C1 segment of cervical spinal cord (tissue), 14 donors: Measurements from ENCODE around the gene ARHGEF4.

Experiments
- DNase-seq, 14 donors: peaks; one replicate each; lab custom pipeline; 2025; lab: John Stamatoyannopoulos, UW

The ARHGEF4 gene, protein sequence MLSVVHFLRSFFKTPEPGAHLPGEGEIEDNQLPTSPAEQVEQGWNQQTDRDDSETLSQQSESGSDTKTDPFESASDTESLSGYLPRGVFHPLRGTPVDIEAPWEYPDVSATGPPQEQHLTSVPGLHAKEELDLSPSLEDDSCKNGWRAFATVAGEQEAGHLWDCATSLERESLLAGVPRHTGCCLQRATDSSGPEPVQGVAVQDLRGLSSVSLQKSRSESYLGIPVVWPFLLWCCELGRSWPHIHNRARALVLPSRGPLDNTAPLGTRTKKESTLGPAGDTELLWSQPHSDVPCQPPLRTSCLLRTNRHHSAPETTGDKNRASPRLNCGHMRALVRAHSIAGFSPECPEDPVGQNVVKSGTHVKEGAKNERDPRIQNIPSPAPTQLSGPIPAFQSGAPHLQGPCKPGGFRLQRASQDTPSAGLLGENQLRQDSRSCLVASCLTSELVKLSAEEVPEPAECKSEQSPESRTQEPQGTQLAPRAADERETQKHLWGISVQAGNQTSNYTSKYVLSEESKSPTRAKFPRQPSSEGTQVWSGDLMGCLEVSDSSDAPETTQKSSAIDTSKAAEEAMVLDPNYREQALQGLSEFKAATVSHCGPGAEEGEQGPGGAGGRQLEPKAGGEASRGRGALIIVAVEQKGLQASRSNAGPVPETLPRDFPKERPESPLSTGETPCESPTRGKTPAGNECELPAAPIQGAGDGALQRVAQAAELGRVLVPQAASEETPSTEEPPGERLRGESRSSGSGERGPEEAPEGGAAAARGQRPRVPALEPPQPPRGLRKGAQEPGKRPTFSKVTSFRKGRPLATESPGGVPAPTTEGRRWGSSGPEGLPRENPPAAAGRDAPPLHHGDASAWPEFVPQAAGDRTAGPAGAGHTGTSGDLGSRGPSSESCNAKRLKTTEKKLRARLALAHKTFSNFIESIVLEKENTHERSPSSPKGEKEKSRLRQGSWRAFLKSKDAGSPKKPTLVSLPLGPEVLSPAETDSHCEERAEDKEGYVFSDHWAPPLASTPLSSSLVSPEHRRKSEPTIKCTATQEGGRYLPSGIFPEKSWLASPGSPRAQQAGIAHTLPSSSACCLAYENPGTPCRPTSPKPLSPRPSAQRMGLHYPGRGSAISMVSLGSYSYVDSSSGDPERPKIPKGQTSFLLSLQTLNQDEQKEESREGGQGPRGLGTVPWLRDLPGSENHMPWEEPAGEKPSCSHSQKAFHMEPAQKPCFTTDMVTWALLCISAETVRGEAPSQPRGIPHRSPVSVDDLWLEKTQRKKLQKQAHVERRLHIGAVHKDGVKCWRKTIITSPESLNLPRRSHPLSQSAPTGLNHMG (N-terminal part only)

DNA sequence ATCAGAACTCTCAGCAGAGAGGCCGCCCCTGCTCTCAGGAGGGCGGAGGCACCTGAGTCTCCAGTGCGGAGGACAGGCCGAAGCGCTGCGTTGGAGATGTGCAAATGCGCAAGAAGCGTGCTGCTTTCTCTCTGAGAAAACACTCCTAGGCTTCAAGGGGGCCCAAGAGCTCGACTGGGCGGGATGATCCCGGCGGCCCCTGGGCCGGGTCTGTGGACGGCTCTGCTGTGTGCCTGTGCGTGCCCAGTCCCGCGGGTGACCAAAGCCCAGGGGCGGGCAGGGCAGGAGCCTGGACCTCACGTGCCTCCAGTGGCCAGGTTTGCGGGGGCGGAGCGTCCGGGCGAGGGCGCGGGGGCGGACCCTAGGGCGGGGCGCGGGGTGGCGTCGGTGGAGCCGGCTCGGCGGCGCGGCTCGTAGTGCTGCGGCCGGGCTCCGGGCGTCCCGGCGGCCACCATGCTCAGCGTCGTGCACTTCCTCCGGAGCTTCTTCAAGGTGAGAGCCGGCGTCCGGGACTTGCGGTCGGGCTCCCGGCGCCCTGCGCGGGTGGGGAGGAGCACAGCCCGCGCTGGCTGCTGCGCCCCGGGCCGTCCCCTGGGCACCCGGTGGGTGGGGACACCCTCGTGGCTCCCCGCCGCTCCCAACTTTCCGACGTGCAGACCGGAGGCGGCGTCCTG, at the start of gene ARHGEF4:
TSS of gene ARHGEF4 (plus strand) at position 414 of the 674 bp plus-strand sequence. CDS start at position 454, 40 bp downstream.
- DNase-seq: peak in 8 of 14 donors; percentile 30 to 72 (median 62)

DNA sequence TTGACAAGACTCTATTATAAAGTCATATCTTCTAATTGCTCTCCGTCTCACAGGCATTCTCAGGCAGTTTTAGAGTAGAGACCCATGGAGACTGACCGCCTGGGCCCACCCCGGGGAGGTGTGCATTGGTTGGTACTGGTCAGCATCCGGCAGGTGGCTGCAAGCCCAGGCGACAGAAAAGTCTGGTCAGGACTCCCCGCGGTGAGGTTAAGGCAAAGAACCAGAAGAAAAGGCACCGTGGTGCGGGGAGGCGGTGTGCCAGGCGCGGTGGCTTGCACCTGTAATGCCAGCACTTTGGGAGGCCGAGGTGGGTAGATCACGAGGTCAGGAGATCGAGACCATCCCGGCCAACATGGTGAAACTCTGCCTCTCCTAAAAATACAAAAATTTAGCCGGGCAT, 48.9 kb upstream of the ARHGEF4 start:
- DNase-seq: no peak

DNA sequence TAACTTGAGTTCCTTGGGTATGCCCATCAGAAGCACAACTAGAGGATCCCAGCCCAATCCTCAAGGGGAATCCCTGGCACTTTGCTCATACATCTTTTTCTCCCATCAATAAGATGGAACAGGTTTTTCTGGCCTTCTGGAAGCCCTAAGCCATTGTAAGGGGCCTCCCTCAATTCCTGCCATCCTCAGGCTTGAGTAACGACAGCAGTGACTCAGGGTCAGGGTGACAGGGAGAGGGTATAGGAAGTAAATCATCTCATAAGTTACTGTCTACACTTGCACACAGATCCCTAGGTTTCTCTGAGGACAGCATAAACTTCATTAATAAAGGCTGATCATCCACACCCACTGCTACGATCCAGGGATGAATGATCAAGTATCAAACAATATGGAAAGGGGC, 46.4 kb upstream of the ARHGEF4 start:
- DNase-seq: no peak

DNA sequence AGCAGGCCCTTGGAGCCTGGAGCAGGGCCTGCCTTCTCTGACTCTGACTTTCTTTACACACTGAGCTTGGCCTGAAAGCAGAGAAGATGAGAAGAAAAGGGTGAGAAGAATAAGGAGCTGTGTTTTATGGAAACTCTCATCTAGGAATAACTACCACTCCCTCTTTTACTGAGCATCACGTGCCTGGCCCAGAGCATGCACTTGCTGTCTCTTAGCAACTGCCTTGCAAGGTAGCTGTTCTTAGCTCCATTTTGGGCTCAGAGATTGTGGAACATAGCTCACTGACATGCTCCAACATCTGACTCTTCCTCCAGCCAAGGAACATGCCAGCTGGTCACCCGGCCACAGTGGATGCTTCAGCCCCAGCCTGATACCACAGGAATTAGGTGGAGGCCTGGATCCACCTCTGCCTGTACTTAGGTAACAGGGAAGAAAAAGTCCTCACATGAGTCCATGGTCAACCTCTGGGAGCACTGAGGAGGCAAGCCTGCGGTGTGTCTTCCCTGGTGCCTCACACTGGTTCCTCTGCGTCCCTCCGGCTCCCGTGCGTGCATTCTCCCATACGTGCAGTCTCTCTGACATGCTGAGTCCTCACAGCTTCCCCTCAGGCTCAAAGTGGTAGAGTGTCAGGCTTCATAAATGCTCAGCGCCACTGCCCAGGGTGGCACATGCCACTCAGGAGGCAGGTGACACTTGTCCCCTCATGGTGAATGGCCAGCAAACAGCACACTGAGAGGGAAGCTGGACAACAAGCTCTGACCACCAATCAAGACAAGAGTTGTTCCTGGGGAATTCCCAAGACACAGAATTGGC, 45.7 kb upstream of the ARHGEF4 start:
- no peak for DNase-seq

DNA sequence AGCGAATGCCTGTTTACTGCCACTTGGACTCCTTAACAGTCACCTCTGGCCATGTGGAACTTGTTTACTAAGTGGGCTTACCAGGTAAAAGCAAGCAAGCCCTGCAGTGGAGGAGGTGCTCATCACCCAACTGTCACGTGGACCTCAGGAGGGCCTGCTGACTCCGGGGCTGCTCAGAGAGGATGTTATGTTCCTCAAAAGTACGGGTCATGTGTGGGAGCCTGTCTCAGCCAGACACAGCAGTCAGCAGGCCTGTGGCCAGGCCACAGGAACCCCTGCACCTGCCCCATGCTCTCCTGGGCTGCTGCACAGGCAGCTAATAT, 45.1 kb upstream of the ARHGEF4 start:
- DNase-seq: peak in 3 of 14 donors; percentile 17 to 28 (median 25)

DNA sequence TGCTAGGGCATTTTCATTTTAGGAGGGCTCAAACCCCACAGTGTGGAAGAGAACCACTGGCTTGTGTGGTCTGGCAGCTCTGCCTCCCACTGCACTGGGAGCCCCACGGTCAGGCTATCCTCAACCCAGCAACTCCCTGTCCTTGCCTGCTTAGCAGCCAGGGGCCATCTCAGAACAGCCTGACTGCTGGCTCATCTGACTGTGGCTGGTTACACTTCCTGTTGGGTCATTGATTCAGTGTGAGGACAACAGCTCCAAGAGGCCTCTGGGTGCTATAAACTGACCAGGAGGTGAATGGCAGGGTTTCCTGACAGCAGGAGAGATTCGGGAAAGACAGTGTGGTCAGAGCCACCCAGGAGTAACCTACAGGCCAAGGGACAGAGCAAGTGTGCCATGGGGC, 41.3 kb upstream of the ARHGEF4 start:
- DNase-seq: peak in 1 of 14 donors; percentile 8

DNA sequence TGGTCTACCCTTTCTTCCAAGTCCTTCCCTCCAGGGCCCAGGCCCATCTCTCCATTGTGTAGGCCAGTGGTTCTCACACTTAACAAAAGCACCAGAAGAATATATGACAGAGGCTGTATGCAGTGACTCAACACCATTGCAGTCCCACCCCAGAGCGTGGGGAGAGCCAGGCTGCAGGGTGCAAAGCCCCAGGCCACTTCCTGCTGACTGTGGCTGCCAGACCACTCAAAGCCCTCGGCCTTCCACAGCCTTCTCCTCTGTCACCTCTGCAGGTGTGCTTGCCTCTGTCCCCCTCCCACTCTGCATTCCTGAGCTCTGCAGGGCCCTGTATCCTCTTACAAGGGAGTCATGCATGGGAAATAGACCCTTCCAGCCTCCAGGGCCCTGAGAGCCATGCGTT, 40.4 kb upstream of the ARHGEF4 start:
- DNase-seq: no peak

DNA sequence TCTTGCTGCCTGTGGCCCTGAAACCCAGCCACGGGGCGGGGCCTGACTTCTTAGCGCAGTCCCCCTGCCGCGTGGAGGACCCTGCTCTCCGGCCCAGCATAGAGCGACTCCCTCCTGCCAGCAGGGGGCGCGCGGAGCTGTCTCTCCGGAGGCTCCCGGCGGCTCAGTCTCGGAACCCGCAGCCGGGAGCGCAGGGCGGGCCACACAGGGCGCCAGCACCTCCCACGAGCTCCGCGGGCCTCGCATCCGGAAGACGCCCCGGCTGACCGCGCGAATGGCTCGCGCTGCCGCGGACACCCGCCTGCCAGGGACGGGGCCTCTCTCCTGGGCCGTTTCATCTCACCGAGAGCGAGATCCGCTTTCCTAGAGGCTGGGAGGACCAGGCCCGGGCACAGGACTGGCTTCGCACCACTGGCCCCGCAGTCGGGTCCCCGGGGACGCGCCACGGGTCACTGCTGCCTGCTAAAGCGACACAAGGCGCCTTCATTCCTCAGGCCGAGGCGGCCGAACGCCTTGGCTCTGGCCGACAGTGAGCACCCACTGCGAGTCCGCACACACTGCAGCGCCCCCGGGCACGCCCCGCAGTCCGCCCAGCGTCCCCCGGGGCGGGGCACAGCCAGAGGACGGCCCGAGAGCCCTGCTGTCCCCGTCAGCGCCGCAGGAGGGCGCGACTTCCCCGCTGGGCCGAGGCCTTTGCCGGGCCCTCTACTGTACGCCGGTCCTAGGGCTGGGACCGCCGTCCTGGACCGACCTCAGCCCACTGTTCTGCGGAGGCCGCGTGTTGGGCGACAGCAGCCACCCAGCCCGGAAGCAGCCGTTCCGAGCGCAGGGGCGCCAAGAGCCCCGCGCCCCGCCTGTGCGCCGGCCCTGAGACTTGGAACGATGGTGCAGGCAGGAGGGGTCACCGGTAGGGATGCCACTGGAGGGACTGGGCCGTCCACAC, 39.0 kb upstream of the ARHGEF4 start:
- DNase-seq: peak; percentile 31 to 97 (median 87)

DNA sequence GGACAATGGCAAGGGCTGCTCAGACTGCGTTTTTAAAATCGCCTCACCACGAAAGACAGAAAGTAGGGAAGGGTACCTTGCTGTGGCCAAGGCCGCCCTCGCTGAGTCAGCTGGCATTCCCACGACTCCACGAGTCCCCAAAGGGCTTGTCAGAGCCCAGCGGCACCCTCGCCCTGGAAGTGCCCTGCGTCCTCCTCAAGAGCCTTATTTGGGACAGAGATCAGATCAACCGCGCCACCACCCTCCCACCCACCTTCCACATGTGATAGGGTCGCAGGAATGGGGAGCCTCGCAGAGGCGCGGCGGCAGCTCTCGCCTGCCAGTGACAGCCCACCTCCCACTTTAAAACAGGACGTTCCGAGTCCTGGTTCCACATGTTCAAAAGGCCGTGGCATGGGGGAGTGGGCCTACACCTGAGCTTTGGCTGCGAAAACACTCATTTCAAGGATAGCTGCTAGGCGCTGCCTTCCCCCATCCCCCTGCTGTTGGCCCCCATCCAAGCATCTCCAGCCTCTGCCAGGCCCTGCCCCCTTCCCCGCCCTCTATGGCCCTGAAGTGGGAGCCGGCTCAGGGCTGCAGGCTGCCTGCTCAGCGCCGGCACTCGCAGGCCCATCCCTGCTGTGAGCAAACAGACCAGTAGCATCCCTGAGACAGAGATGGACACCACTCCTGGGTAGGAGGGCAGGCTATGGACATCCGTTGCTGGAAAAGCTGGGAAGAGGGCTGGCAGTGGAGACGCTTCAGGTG, 38.1 kb upstream of the ARHGEF4 start:
- DNase-seq: peak in 8 of 14 donors; percentile 22 to 62 (median 46)

DNA sequence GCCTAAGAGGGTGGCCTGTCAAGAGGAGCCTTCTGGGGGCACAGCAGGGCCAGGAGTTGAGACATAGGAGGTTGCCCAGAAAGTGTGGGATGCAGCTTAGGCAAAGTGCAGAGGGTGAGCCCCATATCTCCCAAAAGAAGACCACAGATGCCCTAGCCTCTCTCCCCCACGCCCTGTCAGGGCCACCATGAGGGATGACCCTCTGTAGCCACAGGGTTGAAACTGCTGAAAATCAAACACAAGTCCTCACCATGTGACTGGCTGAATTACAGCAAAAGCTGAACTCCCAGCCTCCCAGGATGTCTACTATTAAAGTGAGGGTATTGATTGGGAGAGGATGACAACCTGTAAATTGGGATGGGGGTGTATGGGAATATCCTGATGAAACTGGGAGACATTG, 37.4 kb upstream of the ARHGEF4 start:
- DNase-seq: no peak

DNA sequence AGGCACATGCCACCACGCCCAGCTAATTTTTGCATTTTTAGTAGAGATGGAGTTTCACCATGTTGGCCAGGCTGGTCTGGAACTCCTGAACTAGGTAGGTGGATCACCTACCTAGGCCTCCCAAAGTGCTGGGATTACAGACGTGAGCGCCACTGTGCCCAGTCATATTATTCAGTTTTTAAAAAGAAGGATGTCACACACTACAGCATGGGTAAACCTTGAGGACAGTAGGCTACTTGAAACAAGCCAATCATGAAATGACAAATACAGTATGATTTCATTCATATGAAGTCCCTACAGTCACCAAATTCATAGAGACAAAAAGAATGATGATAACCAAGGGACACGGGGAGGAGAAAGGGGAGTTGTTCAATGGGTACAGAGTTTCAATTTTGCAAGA, 31.1 kb upstream of the ARHGEF4 start:
- DNase-seq: no peak

DNA sequence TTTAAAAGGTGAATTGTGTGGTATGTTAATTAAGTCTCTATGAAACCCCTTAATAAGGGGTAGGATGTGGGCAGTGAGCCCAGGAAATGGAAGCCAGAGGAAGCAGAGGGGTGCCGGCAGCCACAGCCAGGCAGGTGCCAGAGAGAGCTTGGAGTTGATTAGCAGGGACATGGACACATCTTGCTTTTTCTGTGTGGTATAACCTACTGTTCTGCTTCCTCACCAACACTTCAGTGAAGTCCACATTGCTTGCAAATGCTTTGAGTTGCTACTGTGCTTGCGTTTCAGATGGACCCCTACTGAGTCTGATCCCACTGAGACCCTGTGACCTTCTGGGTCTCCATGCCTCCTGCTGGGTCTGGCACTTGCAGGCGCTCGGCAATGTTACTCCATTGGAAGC, 30.3 kb upstream of the ARHGEF4 start:
- DNase-seq: no peak

DNA sequence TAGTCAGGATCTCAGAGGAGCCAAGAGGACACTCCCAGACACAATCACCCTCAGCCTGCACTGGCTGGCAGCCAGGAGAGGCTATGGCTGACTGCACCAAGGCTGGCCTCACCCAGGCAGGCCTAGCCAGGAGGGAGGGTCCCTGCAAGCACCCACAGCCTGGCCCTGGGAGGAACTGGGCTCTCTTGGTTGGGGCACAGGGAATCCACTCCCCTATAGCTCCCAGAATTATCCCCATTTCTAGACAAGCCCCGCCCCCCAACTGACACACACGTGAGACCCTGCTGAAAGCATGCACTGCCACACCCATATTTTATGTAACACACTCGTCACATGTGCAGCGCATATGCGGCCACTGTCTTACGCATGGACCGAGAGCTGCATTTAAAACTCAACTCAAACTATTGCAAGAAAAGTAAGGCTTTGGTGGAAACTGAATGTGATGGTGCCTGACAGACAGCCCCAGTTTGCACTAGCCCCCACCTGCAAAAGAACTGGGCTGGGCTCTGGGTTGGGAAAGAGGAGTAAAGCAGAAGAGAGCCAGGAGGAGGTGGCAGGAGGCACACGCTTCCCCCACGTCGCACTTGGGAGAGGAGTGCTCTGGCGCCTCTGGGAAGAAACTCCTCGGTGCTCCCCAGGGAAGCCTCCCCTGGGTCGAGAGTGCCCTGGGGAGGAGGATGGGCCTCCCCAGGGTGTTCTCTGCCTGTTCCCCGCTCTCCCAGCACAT, 28.9 kb upstream of the ARHGEF4 start:
- no peak for DNase-seq

DNA sequence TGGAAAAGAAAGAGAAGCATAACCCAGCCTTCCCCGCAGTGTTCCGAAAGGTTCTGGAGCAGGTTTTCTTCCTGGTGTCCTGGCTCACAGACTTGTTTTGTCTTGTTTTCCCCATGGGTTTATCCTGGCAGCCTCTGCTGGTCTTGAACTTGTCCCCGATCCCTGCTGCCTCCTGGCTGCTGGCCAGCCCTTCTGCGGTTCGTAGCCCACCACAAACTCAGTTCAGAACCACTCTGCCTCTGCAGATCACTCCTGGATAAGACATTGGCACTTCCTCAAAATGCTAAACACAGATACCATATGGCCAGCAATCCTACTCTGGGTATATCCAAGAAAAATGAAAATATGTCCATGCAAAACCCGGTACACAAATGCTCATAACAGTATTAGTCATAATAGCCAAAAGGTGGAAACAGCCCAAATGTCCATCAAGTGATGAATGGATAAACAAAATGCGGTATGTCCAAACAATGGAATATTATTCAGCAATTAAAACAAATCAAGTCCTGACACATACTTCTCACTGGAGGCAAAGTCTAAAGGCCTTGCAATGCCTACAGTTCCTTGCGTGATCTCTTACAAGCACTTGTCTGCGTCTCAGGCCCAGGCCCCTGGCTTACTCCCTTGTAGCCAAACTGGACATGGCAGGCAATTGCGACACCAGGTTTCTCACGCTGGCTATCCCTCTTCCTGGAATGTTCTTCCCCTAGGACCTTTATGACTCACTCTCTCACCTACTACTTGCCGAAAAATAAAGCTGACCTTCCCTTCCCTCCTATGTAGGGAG, 28.0 kb upstream of the ARHGEF4 start:
- DNase-seq: no peak

DNA sequence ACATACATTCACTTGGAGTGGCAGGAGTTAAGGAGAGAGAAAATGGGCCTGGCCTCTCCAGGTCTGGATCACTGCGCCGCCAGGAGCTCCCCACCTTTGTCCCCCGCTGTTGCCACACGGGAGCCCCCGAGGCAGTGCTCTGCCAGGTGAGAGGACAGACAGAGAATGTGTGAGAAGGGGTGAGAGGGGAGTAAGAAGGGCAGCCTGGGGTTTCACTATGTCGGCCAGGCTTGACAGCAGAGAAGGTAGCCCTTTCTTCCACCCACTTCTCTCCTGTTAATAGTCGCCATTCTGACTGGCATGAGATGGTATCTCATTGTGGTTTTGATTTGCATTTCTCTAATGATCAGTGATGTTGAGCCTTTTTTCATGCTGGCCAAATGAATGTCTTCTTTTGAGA, 26.2 kb upstream of the ARHGEF4 start:
- no peak for DNase-seq

DNA sequence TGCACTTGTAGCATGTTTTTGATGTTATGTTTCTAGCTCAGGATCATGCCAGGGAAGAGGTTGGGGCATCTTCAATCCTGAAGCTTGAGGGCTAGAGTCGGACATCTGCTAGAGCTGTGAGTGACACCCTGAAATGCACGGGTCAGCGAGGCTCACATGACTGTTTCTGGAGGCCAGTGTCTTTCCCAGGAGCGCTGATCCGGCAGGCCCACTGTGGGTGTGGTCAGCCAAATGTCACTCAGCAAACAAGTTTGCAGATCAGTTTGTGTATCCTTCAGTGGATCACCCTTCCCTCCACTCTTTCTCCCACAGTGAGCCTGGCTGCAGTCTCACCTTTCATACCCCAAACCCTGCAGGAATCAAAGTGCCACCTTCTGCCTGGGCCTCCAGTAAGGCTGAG, 23.0 kb upstream of the ARHGEF4 start:
- no peak for DNase-seq
